GM21723 (cell line): ENCODE results near the gene FTL.

Experiments used
- ATAC-seq: cut with Tn5 transposase; IDR thresholded peaks from one replicate; pipeline ENCODE4 v1.9.1; 2021; ENCODE audit warnings: mild to moderate bottlenecking, moderate library complexity; ENCODE audit not compliant: unreplicated experiment

The FTL gene

DNA sequence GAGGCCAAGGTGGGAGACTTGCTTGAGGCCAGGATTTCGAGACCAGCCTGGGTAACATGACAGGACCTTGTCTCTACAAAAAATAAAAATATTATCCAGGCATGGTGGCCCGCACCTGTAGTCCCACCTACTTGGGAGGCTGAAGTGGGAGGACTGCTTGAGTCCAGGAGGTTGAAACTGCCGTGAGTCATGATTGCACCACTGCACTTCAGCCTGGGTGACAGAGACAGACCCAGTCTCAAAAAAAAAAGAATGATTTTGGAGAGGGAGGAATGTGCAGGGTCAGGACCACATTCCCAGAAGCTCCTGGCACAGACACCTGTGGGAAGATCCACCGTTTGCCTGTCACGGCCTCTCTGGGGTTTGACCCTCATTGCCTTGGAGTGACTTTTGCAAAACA lies 19.7 kb upstream of the FTL start:
- no peak for ATAC-seq

DNA sequence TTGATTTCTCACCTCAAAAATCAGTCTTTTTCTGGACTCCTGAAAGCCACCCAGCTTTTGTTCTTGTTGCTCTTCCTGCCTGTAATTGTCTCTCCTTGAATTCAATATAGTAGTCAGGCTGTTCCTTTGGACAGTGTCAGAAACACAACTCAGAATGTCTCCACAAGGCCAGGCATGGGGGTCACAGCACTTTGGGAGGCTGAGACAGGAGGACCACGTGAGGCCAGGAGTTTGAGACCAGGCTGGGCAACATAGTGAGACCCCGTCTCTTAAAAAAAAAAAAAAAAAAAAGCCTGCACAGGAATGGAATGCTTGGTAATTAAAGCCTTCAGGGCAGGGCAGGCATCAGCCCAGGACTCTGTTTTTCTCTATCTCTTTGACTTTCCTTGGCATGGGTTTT lies 19.3 kb upstream of the FTL start:
- ATAC-seq: no peak

DNA sequence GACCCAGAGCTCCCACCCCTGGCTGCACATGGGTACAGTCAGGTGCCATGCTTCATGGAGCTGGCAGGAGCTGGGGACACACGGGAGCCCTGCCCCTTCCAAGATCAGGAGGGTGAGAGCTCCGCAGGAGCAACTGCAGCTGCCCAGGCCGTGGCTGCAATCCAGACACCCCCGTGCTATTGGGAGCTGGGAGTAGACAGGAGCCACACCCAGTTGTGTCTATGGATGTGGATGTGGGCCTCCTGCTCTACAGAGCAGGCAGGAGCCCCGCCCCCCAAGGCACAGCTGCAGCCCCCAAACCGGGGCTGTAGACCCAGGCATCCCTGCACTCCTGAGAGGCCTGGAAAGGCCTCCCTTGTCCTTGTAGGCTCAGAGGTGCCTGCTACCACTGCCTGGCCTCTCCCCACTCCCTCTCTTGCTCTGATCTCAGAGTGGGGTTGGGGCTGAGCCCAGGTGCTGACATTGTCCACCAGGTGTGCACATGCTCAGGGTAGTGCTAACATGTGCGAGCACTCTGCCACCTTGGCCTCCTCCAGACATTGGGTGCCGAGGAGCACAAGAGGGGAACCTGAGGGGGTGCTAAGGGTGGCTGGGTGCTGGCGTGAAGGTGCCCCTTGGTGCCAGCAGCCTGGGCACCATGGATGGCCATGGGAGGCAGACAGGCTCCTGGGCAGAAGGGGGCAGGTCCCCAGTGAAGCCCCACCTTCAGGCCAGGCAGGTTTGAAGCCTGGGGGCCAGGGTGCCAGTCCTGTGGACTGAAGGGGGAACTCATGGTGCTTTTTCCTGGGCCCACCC lies 18.4 kb upstream of the FTL start:
- no peak for ATAC-seq

DNA sequence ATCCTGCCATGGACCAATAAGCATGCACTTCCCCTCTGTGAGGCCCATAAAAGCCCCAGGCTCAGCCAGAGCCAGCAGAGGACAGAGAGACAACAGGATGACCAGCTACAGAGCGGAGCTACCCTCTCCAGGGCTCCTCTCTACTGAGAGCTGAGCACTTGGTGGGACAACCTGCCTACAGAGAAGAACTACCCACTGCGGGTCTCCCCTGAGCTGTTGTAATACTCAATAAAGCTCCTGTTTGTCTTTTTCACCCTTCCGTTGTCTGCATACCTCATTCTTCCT lies 17.9 kb upstream of the FTL start:
- ATAC-seq: no peak

DNA sequence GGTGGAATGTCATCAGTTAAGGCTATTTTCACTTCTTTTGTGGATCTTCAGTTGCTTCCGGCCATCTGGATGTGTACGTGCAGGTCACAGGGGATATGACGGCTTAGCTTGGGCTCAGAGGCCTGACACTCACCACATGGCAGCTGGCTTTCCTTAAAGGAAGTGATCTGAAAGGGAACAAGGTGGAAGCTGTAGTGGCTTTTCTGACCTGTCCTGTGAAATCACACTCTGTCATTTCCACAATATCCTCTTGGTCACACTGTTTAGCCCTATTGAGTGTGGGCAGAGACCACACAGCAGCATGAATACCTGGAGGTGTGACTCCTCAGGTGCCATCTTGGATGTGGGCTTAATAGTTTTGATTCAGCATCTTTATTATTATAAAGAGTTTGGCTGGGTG lies 14.9 kb upstream of the FTL start:
- no peak for ATAC-seq

DNA sequence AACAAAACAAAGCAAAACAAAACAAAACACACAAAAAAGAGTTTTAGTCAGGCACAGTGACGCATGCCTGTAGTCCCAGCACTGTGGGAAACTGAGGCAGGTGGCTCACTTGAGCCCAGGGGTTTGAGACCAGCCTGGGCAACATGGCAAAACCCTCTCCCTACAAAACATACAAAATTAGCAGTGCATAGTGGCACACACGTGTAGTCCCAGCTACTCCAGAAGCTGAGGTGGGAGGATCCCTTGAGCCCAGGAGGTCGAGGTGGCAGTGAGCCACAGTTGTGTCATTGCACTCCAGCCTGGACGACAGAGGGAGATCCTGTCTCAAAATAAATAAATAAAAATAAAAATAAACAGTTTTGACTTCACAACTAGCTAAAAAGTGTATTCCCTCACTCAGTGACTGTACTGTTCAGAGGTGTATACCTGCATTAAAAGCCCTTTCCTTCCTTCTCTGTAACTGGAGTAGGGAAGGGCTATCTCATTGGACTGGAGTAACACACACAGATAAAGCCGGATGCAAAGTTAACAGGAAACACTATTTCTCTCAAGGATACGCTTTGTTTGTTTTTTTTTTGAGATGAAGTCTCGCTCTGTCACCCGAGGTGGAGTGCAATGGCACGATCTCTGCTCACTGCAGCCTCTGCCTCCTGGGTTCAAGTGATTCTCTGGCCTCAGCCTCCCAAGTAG lies 14.1 kb upstream of the FTL start:
- ATAC-seq: no peak

DNA sequence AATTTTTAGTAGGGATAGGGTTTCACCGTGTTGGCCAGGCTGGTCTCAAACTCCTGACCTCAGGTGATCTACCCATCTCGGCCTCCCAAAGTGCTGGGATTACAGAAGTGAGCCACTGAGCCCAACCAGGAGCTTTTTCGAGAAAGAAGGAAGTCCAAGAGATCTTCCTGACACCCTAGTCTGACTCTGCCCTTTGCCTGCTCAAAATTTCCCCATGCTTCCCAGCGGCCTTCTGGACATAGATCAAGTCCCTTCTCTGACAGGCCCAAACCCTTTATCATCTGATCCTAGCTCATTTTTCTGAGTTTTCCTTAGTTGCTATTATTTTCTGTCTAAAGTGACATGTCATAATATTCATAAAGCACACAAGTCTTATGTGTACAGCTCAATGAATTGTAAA lies 12.0 kb upstream of the FTL start:
- no peak for ATAC-seq

DNA sequence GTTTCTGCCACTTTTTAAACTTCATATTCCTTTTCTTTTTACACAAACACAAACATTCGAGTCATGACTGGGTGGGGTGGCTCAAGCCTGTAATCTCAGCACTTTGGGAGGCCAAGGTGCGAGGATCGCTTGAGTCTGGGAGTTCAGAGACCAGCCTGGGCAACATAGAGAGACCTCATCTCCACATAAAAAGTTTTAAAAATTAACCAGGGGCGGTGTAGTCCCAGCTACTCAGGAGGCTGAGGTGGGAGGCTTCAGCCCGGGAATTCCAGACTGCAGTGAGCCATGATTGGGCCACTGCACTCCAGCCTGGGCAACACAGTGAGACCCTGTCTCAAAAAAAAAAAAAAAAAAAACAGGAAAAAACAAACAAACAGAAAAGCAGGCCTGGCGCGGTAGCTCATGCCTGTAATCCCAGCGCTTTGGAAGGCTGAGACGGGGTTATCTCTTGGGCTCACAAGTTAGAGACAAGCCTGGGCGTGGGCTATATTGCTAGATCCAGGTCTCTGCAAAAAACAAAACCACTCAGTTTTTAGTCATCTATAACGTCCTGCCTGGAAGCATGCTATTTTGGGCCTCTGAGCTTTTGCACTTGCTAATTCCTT lies 11.0 kb upstream of the FTL start:
- no peak for ATAC-seq

DNA sequence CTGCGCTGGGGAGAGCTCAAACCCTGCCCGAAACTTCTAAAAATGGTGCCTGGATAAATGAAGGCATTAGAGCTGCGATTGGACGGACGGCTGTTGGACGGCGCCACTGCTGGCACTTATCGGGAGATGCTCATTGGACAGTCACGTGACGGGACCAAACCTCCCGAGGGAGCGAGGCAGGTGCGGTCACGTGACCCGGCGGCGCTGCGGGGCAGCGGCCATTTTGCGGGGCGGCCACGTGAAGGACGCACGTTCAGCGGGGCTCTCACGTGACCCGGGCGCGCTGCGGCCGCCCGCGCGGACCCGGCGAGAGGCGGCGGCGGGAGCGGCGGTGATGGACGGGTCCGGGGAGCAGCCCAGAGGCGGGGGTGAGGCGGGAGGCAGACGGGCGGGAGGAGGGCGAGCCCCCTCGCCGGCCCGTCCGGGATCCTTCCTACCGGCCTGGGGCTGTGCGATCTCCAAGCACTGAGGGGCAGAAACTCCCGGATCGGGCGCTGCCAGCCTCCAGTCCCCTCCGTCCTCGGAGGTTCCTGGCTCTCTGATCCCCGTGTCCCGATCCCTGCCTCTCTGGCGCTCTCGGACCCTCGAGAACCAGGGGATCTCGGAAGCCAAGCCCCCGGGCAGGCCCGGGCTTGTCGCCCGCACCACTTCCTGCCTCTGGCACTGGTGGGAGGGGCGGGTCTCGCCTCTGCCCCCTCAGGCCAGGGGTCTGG lies 10.4 kb upstream of the FTL start, which contains the start of gene BAX:
TSS of gene BAX (plus strand) at position 281 of the 713 bp plus-strand sequence. CDS start at position 335, 54 bp downstream.
- ATAC-seq: peak; percentile 81

DNA sequence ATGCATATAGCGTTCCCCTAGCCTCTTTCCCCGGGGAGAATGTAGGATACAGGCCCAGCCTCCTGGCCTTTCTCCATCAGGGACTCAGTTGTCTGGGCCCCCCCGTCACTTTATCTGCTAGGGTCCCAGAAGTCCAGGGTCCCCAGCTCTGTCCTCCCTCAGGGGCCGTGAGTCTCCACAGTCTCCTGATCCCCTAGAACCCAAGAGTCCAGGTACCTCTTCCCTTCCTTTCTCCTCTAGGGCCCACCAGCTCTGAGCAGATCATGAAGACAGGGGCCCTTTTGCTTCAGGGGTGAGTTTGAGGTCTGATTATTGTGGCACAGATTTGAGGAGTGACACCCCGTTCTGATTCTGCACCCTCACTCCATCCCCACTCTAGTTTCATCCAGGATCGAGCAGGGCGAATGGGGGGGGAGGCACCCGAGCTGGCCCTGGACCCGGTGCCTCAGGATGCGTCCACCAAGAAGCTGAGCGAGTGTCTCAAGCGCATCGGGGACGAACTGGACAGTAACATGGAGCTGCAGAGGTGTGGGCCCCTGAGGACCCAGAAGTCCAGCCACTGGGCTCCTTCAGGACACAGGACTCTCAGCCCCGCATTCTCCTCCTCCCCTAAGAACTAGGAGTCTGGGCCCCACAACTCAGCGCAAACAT lies 9.7 kb upstream of the FTL start:
- peak; percentile 6 for ATAC-seq

DNA sequence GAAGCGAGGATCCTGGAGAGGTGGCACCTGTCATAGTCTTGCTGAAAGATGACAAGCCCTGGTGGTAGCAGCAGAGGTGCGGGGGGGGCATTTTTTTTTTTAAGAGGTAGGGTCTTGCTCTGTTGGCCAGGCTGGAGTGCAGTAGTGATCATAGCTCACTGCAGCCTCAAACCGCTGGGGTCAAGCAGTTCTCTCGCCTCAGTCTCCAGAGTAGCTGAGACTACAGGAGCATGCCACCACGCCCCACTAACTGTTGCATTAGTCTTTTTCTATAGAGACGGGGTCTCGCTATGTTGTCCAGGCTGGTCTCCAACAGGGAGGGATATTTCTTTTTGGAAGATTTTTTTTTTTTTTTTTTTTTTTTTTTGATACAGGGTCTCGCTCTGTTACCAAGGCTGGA lies 7.1 kb upstream of the FTL start:
- no peak for ATAC-seq

DNA sequence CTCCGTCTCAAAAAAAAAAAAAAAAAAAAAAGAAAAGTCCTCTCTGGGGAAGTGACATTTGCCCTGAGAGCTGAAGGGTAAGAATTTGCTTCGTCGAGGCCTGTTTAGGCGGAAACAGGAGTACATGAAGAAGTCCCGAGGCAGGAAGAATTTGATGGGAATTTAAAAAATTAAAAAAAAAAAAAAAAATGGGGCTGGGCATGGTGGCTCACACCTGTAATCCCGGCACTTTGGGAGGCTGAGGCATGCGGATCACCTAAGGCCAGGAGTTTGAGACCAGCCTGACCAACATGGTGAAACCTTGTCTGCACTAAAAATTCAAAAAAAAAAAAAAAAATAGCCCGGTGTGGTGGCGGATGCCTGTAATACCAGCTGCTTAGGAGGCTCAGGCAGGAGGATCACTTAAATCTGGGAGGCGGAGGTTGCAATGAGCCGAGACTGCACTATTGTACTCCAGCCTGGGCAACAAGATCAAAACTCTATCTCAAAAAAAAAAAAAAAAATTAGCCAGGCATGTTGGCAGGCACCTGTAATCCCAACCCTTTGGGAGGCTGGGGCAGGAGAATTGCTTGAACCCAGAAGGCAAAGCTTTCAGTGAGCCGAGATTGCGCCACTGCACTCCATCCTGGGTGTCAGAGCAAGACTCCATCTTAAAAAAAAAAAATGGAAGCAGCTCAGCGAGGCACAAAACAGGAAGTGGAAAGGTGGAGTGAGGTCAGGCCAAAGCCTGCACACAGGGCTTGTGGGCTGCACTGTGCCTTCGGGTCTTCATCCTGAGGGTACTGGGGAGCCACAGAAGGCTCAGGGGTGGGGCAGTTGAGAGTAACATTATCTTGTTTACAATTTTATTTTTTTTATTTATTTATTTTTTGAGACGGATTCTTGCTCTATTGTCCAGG lies 5.5 kb upstream of the FTL start:
- no peak for ATAC-seq

DNA sequence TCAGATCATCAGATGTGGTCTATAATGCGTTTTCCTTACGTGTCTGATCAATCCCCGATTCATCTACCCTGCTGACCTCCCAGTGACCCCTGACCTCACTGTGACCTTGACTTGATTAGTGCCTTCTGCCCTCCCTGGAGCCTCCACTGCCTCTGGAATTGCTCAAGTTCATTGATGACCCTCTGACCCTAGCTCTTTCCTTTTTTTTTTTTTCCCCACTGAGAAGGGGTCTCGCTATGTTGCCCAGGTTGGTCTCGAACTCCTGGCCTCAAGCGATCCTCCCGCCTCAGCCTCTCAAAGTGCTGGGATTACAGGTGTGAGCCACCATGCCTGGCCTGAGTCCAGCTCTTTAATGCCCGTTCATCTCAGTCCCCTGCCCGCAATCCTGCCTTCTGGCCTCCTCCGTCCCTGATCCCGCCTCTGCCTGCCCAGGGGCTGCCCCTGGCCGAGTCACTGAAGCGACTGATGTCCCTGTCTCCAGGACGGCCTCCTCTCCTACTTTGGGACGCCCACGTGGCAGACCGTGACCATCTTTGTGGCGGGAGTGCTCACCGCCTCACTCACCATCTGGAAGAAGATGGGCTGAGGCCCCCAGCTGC lies 4.0 kb upstream of the FTL start:
- no peak for ATAC-seq

DNA sequence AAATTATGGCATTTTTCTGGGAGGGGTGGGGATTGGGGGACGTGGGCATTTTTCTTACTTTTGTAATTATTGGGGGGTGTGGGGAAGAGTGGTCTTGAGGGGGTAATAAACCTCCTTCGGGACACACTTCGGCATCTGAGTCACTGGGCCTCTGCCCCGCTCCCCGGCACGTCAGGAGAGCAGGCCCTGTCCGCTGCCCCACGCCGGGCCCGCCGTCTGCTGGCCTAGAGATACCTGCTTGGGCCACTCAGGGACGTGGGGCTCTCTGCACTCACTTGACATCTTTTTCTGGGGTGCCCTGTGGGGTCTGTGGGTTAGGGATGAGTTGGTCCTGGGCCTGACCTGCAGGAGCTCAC lies 3.5 kb upstream of the FTL start:
- no peak for ATAC-seq

DNA sequence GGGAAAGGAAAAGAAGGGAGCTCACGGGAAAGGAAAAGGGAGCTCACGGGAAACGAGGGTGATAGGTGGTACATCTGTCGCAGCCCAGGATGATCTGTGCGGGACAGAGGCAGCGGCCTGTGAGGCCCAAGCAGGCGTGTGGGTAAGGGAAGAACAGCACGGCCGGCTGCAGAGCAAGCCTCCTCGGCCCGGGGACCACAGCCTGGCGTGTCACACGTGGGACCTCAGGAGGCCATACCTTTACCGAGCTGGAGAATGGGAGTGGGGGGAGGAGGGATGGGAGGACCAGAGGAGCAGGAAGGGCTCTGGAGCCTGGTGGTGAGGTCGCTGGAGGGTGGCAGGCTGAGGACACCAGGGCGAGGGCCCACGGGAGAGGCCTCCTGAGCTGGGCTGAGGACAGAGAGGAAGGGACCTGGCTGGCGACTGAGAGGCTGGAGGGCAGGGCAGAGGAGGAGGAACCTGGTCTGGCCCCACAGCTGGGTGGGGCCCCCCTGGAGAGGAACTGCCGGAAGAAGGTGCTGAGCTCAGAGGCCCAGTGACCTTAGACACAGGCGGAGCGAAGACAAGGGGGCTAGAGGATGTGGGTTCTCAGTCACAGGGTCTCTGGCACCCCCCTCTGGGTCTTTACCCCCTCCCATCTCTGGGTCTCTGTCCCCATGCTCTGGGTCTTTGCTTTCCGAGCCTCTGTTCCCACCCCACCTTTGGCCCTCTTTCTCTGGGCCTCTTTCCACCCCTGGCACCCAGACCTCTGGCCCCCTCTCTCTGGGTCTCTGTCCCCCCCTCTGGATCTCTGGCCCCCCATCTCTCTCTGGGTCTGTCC lies 2.9 kb upstream of the FTL start:
- ATAC-seq: peak; percentile 45

DNA sequence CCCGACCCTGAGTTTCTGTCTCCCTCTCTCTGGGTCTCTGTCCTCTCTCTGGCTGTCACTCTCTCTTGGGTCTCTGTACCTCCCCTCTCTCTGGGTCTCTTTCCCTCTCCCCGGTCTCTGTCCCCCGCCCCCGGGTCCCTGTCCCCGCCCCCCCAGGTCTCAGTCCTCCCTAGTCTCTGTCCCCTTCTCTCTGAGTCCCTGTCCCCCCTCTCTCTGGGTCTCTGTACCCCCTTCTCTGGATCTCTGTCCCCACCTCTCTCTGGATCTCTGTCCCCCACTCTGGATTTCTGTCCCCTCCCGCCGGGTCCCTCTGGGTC lies 2.3 kb upstream of the FTL start:
- no peak for ATAC-seq

DNA sequence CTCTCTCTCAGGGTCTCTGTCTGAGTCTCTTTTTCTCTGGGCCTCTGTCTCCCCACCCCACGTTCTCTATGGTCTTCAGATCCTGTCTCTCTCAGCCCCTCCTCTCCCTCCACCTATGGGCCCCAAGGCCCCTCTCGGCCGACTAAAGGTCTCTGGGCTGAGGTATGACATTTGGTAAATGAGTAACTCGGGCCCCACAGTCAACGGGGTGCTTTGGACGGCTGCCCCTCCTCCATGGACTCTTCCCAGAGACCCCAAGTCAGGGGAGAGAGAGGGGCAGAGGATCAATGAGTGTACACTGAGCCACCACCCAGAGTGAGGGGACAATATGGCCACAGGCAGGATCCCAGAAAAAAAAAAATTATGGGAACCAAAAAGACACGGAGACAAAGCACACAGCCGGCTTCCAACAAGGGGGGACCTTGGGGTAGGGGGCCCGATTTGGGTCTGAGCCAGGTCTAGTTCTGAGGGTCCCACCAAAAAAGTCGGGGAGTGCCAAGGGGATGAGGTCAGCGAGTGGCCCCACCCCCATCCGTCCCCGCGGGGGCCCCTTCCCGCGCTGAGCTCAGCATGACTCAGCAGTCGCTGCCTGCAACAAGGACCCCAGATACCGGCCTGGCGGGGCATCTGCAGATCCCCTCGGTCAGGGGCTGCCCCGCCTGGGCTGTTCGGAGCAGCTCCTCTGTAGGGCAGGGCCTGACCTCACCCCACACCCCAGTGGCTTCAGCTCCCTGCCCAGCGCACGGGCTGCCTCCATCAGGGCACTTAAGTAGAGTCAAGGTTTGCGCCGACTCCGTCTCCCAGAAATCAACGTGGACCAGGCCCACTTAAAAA lies 1.5 kb upstream of the FTL start:
- no peak for ATAC-seq
